Fibroblast of the conjunctiva (primary cell): ENCODE measurements around the gene DUXA.

Experiments used
- DNase-seq: peaks from one replicate; pipeline ENCODE4 v3.0.0-alpha.2; 2010; ENCODE audit warnings: low read depth

The DUXA gene

DNA sequence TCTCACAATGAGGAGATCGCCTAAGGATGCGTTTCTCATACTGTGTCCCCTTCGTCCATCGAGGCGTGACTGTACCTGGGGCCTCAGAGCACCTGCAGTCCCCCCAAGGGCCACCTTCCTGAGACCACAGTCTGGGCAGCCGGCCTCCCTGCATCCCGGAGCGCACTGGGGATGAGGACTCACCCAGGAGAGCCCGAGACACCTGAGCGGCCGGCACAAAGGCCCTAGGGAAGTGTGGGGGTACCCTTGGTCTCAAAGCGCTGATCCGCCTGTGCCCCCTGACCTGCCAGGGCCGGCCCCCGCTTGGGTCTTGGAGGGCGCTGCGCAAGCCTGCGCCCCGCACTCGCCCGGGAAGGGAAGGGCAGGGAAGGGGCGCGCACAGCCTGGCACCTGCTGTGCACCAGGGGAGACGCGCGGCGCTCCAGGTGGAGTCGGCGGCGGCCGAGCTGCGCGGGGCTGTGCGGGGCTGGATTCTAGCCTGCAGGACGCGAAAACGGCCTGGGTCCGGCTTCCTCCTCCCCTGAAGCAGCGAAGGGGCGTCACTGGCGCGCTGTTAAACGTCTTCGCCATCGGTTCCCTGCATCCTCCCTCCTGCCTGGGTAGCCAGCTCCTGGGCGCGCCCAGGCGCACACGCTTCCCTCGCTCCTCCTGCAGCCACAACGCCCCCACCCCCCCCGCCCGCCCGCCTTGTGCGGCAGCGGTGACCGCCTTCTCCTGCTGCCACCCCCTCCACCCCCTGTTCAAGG lies 61.1 kb downstream of the DUXA start:
- DNase-seq: no peak
